Endodermal cell (in vitro differentiated cells): Measurements from ENCODE around the gene SOX5. TPM values are rescaled to one million over a fixed set of nuclear protein-coding genes. Genes with fewer than 3 reads are reported as not detected.
A peak's percentile ranks its signal among the peaks of the same experiment; 100 is the strongest.

Experiments
- DNase-seq: peaks from one replicate; pipeline ENCODE4 v3.0.0-alpha.2; 2017
- H3K27ac ChIP-seq: 2 replicates; pipeline ENCODE4 v1.5.1; 2013; ENCODE audit warnings: mild to moderate bottlenecking, low read depth, low read length, moderate library complexity
- H3K27me3 ChIP-seq: 2 replicates; pipeline ENCODE4 v1.6.1; 2013; ENCODE audit warnings: mild to moderate bottlenecking, low read length, moderate library complexity; ENCODE audit not compliant: insufficient read depth, control insufficient read depth, poor library complexity, severe bottlenecking
- H3K36me3 ChIP-seq: 2 replicates; pipeline ENCODE4 v1.7.0; 2013; ENCODE audit warnings: mild to moderate bottlenecking, low read length, moderate library complexity; ENCODE audit not compliant: control insufficient read depth, insufficient read depth
- H3K4me1 ChIP-seq: one replicate; pipeline ENCODE4 v1.7.0; 2013; ENCODE audit warnings: low read length; ENCODE audit not compliant: control insufficient read depth, insufficient read depth
- H3K4me3 ChIP-seq: 2 replicates; pipeline ENCODE4 v1.5.1; 2013; ENCODE audit warnings: mild to moderate bottlenecking, low read length, moderate library complexity
- H3K9ac ChIP-seq: 2 replicates; pipeline ENCODE4 v1.6.1; 2013; ENCODE audit warnings: mild to moderate bottlenecking, low read length, moderate library complexity; ENCODE audit not compliant: poor library complexity, severe bottlenecking; ENCODE audit errors: extremely low read depth
- H3K9me3 ChIP-seq: 2 replicates; pipeline ENCODE4 v1.6.1; 2013; ENCODE audit warnings: mild to moderate bottlenecking, low read length, moderate library complexity; ENCODE audit not compliant: control insufficient read depth
- H3K27ac Mint-ChIP-seq: 2 replicates; pipeline ENCODE4 v1.8.0; 2020; ENCODE audit warnings: mixed read lengths
- H3K27me3 Mint-ChIP-seq: 2 replicates; pipeline ENCODE4 v1.8.0; 2021; ENCODE audit warnings: mild to moderate bottlenecking, mixed read lengths; ENCODE audit not compliant: insufficient read depth
- H3K36me3 Mint-ChIP-seq: 2 replicates; pipeline ENCODE4 v1.8.0; 2020; ENCODE audit warnings: low read depth, mixed read lengths
- H3K4me1 Mint-ChIP-seq: 2 replicates; pipeline ENCODE4 v1.8.0; 2020; ENCODE audit warnings: mixed read lengths
- H3K4me3 Mint-ChIP-seq: 2 replicates; pipeline ENCODE4 v1.8.0; 2020; ENCODE audit warnings: mild to moderate bottlenecking, moderate library complexity, mixed read lengths
- H3K9me3 Mint-ChIP-seq: 2 replicates; pipeline ENCODE4 v1.8.0; 2020; ENCODE audit warnings: mild to moderate bottlenecking, mixed read lengths
- WGBS, 2 experiments: methylation state at CpG; one replicate each; pipeline versions ENCODE4 v1.1.5 to v1.1.7; 2013; ENCODE audit warnings: missing lambda C conversion rate in 2 of 2, mixed read lengths in 1 of 2; ENCODE audit not compliant: insufficient coverage in 1 of 2, insufficient read length in 1 of 2; 5-methylcytosine and 5-hydroxymethylcytosine counted together
- total RNA-seq, 2 donors: library from RNA; stranded (reverse); fragmentation: NEBNext Ultra II Directional in 1 of 2; extraction: Animal tissue kit (Norgen Biotek cat#: 25700) in 1 of 2; gene quantifications; 2 replicates in 1 of 2; 3 replicates in 1 of 2; pipeline ENCODE4 v1.2.1, GENCODE V29; 2021
- TF ChIP-seq, protein P1 (sequence below): fragments of 200-600 bp; sonication (generic); conservative IDR thresholded peaks from 2 replicates; pipeline ENCODE4 v1.5.0; 2021; ENCODE audit warnings: antibody characterized with exemption, mild to moderate bottlenecking

Gene SOX5
- total RNA-seq, 2 donors from 2014 or later: 6.8 to 30.7 TPM

DNA sequence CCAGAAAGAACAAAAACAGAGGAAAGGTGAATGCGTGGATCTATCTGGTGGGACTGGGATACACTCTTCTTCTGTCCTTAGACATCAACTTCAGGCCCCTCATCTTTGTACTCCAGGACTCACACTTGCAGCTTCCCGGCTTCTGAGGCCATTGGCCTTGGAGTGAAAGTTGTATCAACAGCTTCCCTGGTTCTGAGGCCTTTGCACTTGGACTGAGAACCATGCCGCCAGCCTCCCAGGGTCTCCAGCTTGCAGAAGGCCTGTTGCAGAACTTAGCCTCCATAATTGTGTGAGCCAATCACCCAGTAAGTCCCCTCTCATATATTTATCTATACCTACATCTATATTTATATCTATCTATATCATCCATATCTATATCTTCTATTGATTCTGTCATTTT, 218.4 kb downstream of the SOX5 start:
- Histone ChIP-seq H3K4me3 (no peak overlapping the region), H3K36me3 (no peaks in the 10 kb centered on the region), H3K27me3 (no peaks in the 10 kb centered on the region), H3K9me3 (no peaks in the 10 kb centered on the region), H3K27ac (no peak overlapping the region), H3K9ac (no peak overlapping the region), H3K4me1 (no peaks in the 10 kb centered on the region)
- Mint-ChIP-seq H3K27me3 (no peaks in the 10 kb centered on the region), H3K36me3 (peaks cover 15% of the 10 kb centered on the region), H3K9me3 (no peaks in the 10 kb centered on the region), H3K4me3 (no peak overlapping the region), H3K27ac (no peak overlapping the region), H3K4me1 (peaks cover 11% of the 10 kb centered on the region)
- WGBS, 2 experiments: 91 to 100% methylated on average over 2 to 3 of the region's 3 CpGs
- no peak for DNase-seq
- TF ChIP-seq, protein P1, sequence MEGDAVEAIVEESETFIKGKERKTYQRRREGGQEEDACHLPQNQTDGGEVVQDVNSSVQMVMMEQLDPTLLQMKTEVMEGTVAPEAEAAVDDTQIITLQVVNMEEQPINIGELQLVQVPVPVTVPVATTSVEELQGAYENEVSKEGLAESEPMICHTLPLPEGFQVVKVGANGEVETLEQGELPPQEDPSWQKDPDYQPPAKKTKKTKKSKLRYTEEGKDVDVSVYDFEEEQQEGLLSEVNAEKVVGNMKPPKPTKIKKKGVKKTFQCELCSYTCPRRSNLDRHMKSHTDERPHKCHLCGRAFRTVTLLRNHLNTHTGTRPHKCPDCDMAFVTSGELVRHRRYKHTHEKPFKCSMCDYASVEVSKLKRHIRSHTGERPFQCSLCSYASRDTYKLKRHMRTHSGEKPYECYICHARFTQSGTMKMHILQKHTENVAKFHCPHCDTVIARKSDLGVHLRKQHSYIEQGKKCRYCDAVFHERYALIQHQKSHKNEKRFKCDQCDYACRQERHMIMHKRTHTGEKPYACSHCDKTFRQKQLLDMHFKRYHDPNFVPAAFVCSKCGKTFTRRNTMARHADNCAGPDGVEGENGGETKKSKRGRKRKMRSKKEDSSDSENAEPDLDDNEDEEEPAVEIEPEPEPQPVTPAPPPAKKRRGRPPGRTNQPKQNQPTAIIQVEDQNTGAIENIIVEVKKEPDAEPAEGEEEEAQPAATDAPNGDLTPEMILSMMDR: no peak

GRCh38 chr12:23729359-23729758, 220.1 kb downstream of the SOX5 start:
- Mint-ChIP-seq H3K9me3 (no peaks in the 10 kb centered on the region), H3K27me3 (no peaks in the 10 kb centered on the region)
- H3K4me3 ChIP-seq: no peak overlapping the region

DNA sequence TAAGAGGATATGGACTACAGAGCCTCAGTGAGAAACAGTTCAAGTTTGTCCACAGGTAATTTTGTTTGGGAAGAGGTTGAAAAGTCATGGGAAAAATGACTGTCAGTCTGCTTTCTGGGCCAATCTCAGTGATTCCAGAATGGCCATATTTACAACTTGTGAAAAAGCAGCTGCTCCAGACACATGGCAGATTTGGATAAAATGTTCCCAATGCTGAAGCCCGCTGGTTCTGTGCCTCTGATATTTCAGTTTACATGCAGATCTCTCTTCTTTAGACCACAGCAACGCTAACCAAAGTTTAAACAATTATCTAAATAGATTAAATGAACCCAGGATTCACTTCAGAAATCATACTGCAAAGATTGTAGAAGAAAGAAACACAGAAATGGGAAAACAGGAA, 222.8 kb downstream of the SOX5 start:
- H3K36me3 ChIP-seq: no peaks in the 10 kb centered on the region
- TF ChIP-seq, protein P1: no peak
- H3K4me1 ChIP-seq: no peaks in the 10 kb centered on the region
- H3K27me3 Mint-ChIP-seq: no peaks in the 10 kb centered on the region
- DNase-seq: no peak
- no peak overlapping the region for H3K9ac ChIP-seq
- no peak overlapping the region for H3K4me3 Mint-ChIP-seq
- H3K36me3 Mint-ChIP-seq: peaks cover 18% of the 10 kb centered on the region
- 89 to 90% methylated on average over 1 of the region's 2 CpGs for WGBS, 2 experiments
- no peaks in the 10 kb centered on the region for H3K9me3 ChIP-seq
- H3K9me3 Mint-ChIP-seq: no peaks in the 10 kb centered on the region
- no peak overlapping the region for H3K4me3 ChIP-seq
- H3K4me1 Mint-ChIP-seq: peaks cover 25% of the 10 kb centered on the region
- H3K27ac ChIP-seq: no peak overlapping the region
- no peaks in the 10 kb centered on the region for H3K27me3 ChIP-seq
- peak overlapping the region; percentile 7 for H3K27ac Mint-ChIP-seq

More at GRCh38 chr12:23729359-23729758, 220.1 kb downstream of the SOX5 start:
- Histone ChIP-seq H3K4me1 (no peaks in the 10 kb centered on the region), H3K27ac (no peak overlapping the region), H3K9me3 (no peaks in the 10 kb centered on the region), H3K9ac (no peak overlapping the region), H3K36me3 (no peaks in the 10 kb centered on the region), H3K27me3 (no peaks in the 10 kb centered on the region)
- Mint-ChIP-seq H3K36me3 (peaks cover 18% of the 10 kb centered on the region), H3K4me1 (peaks cover 11% of the 10 kb centered on the region), H3K27ac (no peak overlapping the region), H3K4me3 (no peak overlapping the region)
- TF ChIP-seq, protein P1: no peak
- DNase-seq: no peak
